ENCODE data around the gene PCDH9.

The PCDH9 gene

GRCh38 chr13:66503890-66504289, 726.2 kb downstream of the PCDH9 start:
- no peak for DNase-seq

- no peak for DNase-seq
These were observed 729.0 kb downstream of the PCDH9 start for GRCh38 chr13:66501181-66501580.

- DNase-seq = peak; percentile 13
These were observed 737.7 kb downstream of the PCDH9 start for GRCh38 chr13:66492479-66492878.

- DNase-seq = no peak
These were observed 738.9 kb downstream of the PCDH9 start for GRCh38 chr13:66491251-66491650.

- no peak for DNase-seq
These were observed 740.5 kb downstream of the PCDH9 start for GRCh38 chr13:66489586-66489985.

- no peak for DNase-seq
These were observed 741.0 kb downstream of the PCDH9 start for GRCh38 chr13:66489172-66489571.

GRCh38 chr13:66483712-66484111, 746.4 kb downstream of the PCDH9 start:
- no peak for DNase-seq

- DNase-seq = no peak
These were observed 747.3 kb downstream of the PCDH9 start for GRCh38 chr13:66482836-66483235.

GRCh38 chr13:66477816-66478215, 752.3 kb downstream of the PCDH9 start:
- DNase-seq = no peak

- DNase-seq = no peak
These were observed 755.1 kb downstream of the PCDH9 start for GRCh38 chr13:66475061-66475460.

- peak; percentile 27 for DNase-seq
These were observed 760.4 kb downstream of the PCDH9 start for GRCh38 chr13:66469745-66470144.

GRCh38 chr13:66468656-66469055, 761.5 kb downstream of the PCDH9 start:
- DNase-seq = no peak

GRCh38 chr13:66462187-66462586, 767.9 kb downstream of the PCDH9 start:
- DNase-seq = peak; percentile 18

GRCh38 chr13:66461021-66461420, 769.1 kb downstream of the PCDH9 start:
- DNase-seq = no peak

- DNase-seq = no peak
These were observed 770.5 kb downstream of the PCDH9 start for GRCh38 chr13:66459634-66460033.

- DNase-seq = no peak
These were observed 771.0 kb downstream of the PCDH9 start for GRCh38 chr13:66459143-66459542.

- no peak for DNase-seq
These were observed 783.7 kb downstream of the PCDH9 start for GRCh38 chr13:66446413-66446812.

- DNase-seq = no peak
These were observed 786.2 kb downstream of the PCDH9 start for GRCh38 chr13:66443926-66444325.

GRCh38 chr13:66440938-66441337, 789.2 kb downstream of the PCDH9 start:
- no peak for DNase-seq

GRCh38 chr13:66430728-66431127, 799.4 kb downstream of the PCDH9 start:
- no peak for DNase-seq

GRCh38 chr13:66430269-66430668, 799.9 kb downstream of the PCDH9 start:
- no peak for DNase-seq

GRCh38 chr13:66429156-66429555, 801.0 kb downstream of the PCDH9 start:
- no peak for DNase-seq

GRCh38 chr13:66427458-66427861, 802.7 kb downstream of the PCDH9 start:
- no peak for DNase-seq

- DNase-seq = peak; percentile 60
These were observed 804.4 kb downstream of the PCDH9 start for GRCh38 chr13:66425741-66426140.

GRCh38 chr13:66424422-66424821, 805.7 kb downstream of the PCDH9 start:
- no peak for DNase-seq

- no peak for DNase-seq
These were observed 814.7 kb downstream of the PCDH9 start for GRCh38 chr13:66415444-66415843.

Measured in OCI-M1 (cell line).